ENCODE measurements around the gene GADD45A.

The GADD45A gene

GRCh38 chr1:67676287-67676686 is 8.7 kb upstream of the GADD45A start:
- no peak for DNase-seq (ENCODE audit: low read depth)
- no peak overlapping the region for H3K4me3 ChIP-seq (ENCODE audit: low read length)
- TF ChIP-seq, protein P1, sequence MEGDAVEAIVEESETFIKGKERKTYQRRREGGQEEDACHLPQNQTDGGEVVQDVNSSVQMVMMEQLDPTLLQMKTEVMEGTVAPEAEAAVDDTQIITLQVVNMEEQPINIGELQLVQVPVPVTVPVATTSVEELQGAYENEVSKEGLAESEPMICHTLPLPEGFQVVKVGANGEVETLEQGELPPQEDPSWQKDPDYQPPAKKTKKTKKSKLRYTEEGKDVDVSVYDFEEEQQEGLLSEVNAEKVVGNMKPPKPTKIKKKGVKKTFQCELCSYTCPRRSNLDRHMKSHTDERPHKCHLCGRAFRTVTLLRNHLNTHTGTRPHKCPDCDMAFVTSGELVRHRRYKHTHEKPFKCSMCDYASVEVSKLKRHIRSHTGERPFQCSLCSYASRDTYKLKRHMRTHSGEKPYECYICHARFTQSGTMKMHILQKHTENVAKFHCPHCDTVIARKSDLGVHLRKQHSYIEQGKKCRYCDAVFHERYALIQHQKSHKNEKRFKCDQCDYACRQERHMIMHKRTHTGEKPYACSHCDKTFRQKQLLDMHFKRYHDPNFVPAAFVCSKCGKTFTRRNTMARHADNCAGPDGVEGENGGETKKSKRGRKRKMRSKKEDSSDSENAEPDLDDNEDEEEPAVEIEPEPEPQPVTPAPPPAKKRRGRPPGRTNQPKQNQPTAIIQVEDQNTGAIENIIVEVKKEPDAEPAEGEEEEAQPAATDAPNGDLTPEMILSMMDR (conservative IDR thresholded peaks at IDR 0.05; ENCODE audit: low read length) = no peak

GRCh38 chr1:67676946-67677345 is 8.1 kb upstream of the GADD45A start:
- no peak overlapping the region for H3K4me3 ChIP-seq (ENCODE audit: low read length)
- TF ChIP-seq, protein P1 (conservative IDR thresholded peaks at IDR 0.05; ENCODE audit: low read length) = no peak
- no peak for DNase-seq (ENCODE audit: low read depth)

GRCh38 chr1:67677408-67677807 is 7.6 kb upstream of the GADD45A start:
- TF ChIP-seq, protein P1 (conservative IDR thresholded peaks at IDR 0.05; ENCODE audit: low read length) = no peak
- H3K4me3 ChIP-seq (ENCODE audit: low read length) = no peak overlapping the region
- DNase-seq (ENCODE audit: low read depth) = no peak

GRCh38 chr1:67677930-67678329 is 7.1 kb upstream of the GADD45A start:
- H3K4me3 ChIP-seq (ENCODE audit: low read length) = no peak overlapping the region
- TF ChIP-seq, protein P1 (conservative IDR thresholded peaks at IDR 0.05; ENCODE audit: low read length) = no peak
- no peak for DNase-seq (ENCODE audit: low read depth)

DNA sequence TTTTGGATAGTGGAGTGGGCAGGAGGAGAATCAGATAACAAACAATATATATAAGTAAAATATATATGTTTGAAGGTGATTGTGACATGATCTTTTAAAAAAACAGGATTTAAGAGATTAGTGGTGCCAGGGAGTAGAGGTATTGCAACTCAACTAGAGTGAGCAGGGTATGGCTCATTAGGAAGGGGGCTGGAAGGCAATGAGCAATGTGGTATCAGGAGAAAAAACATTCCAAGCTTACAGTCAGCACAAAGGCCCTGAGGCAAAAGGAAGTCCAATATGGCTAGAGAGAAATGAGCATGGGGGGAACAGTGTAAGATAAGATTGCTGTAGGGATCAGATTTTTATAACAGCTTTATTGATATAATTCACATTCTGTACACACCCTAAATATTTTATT is 5.3 kb upstream of the GADD45A start:
- H3K4me3 ChIP-seq (ENCODE audit: low read length) = no peak overlapping the region
- peak; percentile 22 for DNase-seq (ENCODE audit: low read depth)
- TF ChIP-seq, protein P1 (conservative IDR thresholded peaks at IDR 0.05; ENCODE audit: low read length) = no peak

GRCh38 chr1:67680486-67680885 is 4.5 kb upstream of the GADD45A start:
- DNase-seq (ENCODE audit: low read depth) = no peak
- no peak overlapping the region for H3K4me3 ChIP-seq (ENCODE audit: low read length)
- TF ChIP-seq, protein P1 (conservative IDR thresholded peaks at IDR 0.05; ENCODE audit: low read length) = no peak

- DNase-seq (ENCODE audit: low read depth) = peak; percentile 83
- no peak overlapping the region for H3K4me3 ChIP-seq (ENCODE audit: low read length)
- TF ChIP-seq, protein P1 (conservative IDR thresholded peaks at IDR 0.05; ENCODE audit: low read length) = no peak
These were observed 2.3 kb upstream of the GADD45A start for GRCh38 chr1:67682659-67683197.
